Stimulated activated naive CD4-positive, alpha-beta T cell (primary cell): ENCODE data around the gene PTPRK.
"Not testable (repeated sequence)": the region's sequence is repeated elsewhere in the genome, so short reads cannot be mapped to it uniquely, and the experiment has no call there.

Source experiments
- DNase-seq, 6 experiments: peaks; one replicate each; lab custom pipeline; 2025; lab: John Stamatoyannopoulos, UW

PTPRK gene

GRCh38 chr6:127952176-127952575, 568.2 kb downstream of the PTPRK start:
- no peak for DNase-seq

DNA sequence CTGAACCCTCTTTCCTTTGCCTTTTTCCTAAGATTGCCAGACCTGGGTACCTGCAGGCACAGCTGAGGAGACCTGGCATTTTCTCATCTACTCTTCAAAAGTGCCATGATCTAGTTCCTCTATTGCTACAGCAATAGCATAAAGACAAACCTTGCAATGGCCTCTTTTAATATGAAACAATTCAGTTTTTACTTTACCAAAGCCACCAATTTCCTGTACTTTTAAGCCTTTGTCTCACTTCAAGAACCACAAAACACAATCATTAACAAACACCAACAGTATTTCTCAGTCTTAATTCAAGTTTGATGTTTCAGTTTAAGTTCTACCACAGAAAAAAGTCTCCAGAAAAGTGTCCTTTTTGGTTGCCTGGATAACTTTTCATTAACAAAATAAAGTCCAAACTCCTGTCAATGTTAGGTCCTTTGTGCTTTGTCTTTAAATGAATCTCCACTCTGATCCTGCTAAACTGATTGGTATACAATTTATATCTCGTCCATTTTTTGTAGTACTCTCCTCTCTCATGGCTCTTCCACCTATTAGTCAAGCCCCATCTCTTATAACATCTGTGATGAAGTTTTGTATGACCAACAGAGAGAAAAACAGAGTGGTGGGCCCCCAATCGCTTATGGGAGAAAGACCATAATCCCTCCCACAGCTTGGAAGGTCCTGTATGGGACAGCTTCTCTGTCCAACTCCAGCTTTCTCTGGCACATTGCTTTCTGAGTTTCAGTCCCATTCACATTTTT, 569.1 kb downstream of the PTPRK start:
- peak in 3 of 6 experiments; percentile 63 to 72 (median 65) for DNase-seq

DNA sequence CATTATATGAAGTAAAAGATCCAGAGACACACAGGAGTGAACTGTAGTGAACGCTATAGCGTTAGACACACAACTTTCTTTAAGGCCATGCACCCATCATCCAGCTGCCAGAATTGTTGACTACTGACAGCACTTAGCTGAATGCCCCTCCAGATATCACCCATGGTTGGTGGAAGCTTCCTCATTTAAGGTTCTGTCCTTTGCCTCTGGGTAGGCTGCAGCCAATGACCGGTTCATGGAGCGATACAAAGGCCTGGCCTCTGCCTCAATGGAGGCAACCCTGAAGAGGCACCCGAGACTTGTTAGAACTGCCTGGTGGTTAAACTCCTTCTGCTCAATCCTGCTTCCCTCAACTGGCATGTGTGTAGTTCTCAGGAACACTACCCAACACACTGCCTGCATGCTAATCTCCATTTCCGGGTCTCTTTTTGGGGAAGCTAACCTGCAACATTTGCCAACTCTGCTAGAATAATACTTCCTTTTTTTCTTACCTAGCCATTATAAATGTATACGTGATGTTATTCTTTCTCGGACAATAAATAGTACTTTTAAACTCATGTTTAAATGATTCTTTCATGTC, 569.7 kb downstream of the PTPRK start:
- no peak for DNase-seq

- DNase-seq = no peak
Measured at GRCh38 chr6:127949251-127949650, 571.1 kb downstream of the PTPRK start.

DNA sequence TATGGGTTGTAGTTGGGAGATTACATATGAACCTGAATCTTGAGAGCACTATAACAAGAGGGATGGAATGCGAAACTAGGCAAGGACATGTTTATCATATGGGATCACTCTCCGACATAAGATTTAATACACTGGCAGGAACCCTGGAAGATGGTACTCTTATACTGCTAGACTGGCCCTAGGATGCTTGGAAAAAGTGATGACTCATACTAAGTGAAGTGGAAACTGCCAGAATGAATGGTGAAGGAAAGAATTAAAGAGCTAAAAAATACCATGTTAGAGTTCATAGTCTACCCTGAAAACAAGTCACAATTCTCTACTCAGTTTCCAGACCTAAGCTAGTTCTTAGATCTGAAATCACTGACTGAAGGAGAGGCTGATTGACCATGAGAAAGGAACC, 574.0 kb downstream of the PTPRK start:
- no peak for DNase-seq

- no peak for DNase-seq
Measured at GRCh38 chr6:127945434-127946097, 574.8 kb downstream of the PTPRK start.

DNA sequence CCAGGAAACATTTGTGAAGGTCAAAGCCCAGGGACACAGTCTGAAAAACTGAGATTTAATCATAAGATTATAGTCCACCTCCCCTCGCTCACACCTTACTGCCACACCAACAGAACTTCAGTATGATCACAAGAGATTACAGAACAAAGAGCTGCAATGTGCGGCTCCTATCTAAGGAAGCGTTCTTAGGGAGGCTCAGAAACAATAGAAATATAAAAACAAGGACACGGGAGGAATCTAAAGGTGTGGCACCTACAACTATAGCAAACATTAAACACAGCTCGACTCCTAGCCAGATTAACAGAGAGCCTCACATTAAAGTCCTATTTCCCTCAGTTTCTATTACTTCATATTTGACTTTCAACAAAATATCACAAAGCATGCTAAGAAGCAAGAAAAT, 579.2 kb downstream of the PTPRK start:
- no peak for DNase-seq

- DNase-seq = no peak
Measured at GRCh38 chr6:127939442-127940066, 580.8 kb downstream of the PTPRK start.

GRCh38 chr6:127938701-127939100, 581.7 kb downstream of the PTPRK start:
- DNase-seq = no peak

DNA sequence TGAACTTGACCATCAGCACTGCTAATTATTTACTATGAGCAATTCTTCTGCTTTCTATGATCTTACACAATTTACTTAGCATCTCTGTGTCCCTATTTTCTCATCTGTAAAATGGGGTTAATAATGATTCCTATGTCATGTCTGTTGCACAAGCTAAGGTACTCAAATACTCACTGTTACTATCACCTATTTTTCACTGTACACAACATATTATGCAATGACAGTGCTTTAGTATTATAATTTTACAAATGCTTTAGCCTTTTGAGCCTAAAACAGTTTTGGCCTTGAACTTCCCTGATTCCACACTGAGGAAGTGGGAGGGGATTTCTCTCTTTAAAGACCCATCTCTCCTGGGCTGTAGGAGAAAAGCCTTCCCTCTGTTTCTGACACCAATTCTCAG, 582.7 kb downstream of the PTPRK start:
- no peak for DNase-seq

- DNase-seq = no peak
Measured at GRCh38 chr6:127937102-127937501, 583.3 kb downstream of the PTPRK start.

DNA sequence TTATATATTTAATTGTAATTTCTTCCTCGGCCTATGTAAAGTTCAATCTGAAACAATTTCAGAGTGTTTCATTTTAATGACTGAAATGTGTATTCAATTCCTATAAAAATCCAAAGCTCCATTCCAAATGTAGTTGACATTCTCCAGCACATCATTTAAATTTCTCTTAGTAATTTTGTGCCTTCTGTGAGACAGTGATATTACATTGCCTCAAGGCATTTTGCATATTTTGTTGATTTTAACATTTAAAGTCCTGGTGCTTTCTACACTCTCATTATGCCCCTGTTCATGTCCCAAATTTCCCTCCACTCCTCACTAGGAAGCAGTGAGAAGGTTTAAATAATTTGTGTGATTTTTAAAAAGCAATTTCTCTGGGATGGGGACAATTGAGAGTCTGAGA, 585.4 kb downstream of the PTPRK start:
- no peak for DNase-seq

- DNase-seq = peak in 4 of 6 experiments; percentile 28 to 79 (median 76)
Measured at GRCh38 chr6:127933852-127934840, 586.3 kb downstream of the PTPRK start.

DNA sequence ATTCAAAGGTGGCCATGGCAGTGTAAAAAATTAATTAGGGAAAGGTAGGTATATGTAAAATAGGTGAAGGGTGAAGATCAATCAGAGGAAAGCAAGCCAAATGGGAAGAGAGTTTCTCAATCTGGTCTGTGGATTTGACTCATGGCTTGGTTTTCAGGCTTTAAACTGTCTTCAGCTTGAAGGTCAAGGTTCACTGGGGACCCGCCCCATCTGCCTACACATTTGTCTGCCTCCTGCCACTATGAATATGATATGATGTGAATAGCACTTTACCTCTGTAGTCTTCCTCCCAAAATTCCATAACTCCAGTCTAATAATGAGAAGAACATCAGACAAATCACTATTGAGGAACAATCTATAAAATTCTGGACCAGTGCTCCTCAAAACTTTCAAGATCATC, 587.3 kb downstream of the PTPRK start:
- no peak for DNase-seq

- no peak for DNase-seq
Measured at GRCh38 chr6:127932708-127933107, 587.7 kb downstream of the PTPRK start.

- DNase-seq = not testable (repeated sequence)
Measured at GRCh38 chr6:127926441-127926840, 594.0 kb downstream of the PTPRK start.

- no peak for DNase-seq
Measured at GRCh38 chr6:127924440-127924839, 596.0 kb downstream of the PTPRK start.

GRCh38 chr6:127924031-127924430, 596.4 kb downstream of the PTPRK start:
- no peak for DNase-seq

DNA sequence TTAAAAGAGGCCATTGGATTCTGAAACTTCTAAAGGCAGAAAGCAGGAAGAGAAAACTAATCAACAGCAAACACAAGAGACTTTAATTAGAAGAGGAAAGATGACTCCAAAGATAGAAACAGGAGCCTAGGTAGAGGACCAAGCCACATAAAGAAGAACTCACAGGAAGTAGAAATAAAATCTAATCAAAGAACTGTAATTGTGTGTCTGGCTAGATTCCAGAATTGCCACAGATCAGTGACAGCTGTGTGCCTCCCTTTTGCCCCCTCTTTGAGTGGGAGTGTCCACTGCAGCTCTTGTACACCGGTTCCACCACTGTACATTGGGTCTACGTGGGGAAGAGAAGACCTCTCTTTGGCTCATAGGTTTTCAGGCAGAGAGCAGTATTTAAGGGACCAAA, 597.3 kb downstream of the PTPRK start:
- peak in 3 of 6 experiments; percentile 26 to 41 (median 27) for DNase-seq

DNA sequence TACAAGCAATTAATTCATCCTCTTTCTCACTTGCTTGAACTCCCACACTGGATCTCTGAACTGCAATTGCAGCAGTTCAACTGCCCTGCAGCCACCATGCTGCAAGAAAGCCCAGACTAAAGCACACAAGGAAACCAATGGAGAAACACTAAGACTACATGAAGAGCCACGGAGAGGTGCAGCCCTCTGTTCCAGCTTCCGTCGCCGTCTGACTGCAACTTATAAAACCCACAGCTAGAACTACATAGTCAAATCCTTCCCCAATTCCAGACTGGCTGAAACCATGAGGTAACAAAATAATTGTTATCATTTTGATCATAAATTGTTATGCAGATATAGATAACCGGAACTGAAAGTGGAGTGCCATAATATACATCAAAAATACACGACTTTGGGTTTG, 598.4 kb downstream of the PTPRK start:
- DNase-seq = peak in 1 of 6 experiments; percentile 13

DNA sequence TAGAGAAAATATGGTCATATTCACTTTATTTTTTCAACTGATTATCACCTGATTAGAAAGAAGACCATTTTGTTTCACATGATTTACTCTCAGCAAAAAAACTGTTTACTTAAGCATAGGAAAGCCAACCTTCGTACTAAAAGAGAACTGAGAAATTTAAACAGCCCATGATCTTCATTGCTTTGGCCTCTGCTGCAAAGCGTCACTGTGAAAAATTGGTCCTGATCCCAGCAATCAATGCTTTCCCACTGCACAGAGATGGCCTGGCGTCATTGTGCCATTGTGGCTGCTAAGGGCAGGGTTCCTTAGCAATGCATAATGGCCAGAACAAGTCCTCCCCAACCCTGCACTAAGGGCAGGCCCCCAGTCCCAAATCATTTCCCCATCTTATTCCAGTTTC, 599.6 kb downstream of the PTPRK start:
- DNase-seq = no peak
